LoVo (cell line): ENCODE results near the gene NR5A2.
"Not testable (repeated sequence)": the region's sequence is repeated elsewhere in the genome, so short reads cannot be mapped to it uniquely, and the experiment has no call there.

ENCODE experiments used
- DNase-seq: peaks from one replicate; pipeline ENCODE4 v3.0.0-alpha.2; 2016; ENCODE audit warnings: low spot score

The NR5A2 gene

DNA sequence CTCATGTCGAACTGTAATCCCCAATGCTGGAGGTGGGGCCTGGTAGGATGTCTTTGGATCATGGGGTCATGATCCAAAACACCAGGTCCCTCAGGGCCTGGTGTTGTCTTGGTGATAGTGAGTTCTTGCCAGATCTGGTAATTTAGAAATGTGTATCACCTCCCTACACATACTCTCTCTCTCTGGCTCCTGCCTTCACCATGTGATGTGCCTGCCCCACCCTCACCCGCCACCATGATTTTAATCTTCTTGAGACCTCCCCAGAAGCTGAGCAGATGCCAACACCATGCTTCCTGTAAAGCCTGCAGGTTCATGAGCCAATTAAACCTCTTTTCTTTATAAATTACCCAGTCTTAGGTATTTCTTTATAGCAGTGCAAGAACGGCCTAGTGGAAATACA lies 136.4 kb downstream of the NR5A2 start:
- no peak for DNase-seq

DNA sequence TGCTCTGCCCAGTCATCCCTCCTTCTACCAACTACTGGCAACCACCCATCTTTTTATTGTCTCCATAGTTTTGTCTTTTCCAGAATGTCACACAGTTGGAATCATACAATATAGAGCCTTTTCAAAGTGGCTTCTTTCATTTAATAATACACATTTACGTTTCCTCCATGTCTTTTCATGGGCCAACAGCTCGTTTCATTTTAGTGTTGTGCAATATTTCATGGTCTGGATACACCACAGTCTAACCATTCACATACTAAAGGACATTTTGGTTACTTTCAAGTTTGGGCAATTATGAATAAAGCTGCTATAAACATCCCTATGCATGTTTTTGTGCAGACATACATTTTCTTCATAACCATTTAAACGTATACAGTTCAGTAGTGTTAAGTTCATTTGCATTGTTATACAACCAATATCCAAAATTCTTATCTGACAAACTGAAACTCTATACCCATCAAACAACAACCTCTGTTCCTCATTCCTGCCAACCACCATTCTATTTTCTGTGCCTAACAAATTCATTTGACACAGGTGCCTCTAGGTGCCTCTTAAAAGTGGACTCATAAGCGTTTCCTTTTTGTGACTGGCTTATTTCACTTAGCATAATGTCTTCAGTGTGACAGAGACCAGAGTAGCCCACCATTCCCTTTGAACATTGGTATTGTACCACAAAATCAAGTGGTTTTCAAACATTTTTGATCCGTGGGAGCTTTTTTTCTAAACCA lies 138.1 kb downstream of the NR5A2 start:
- DNase-seq = no peak

DNA sequence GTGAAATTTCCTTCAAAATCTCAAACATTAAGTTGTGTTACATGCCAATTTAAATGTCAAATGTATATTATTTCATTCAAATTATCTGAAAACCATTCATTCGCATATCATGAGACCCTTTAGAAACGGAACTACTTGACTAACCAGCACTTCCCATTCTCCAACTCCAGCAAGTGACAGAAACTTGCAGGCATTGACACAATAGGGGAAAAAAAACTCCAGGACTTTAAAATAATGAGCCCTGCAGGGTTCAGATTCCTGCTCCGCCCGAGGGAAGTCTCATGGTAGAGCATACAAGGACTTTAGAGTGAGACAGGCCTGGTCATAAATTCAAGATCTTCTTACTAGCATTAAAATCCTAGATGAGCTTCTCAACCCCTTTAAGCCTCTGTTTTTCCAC lies 138.9 kb downstream of the NR5A2 start:
- DNase-seq = no peak

DNA sequence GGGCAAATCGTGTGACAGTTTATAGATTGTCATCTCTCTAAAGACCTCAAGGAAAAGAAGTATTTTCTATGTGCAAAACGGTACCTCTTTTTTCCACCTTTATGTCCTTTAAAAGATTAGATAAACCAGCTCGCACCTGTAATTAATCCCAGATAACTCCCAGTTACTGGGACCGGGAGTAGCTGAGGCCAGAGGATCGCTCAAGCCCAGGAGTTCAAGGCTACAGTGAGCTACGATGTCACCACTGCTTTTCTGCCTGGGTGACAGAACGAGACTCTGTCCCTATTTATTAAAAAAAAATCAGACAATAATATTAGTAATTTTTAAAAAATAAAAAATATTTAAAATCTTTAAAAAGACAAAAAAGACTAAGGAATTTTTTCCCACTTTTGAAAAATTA lies 141.4 kb downstream of the NR5A2 start:
- DNase-seq = no peak

DNA sequence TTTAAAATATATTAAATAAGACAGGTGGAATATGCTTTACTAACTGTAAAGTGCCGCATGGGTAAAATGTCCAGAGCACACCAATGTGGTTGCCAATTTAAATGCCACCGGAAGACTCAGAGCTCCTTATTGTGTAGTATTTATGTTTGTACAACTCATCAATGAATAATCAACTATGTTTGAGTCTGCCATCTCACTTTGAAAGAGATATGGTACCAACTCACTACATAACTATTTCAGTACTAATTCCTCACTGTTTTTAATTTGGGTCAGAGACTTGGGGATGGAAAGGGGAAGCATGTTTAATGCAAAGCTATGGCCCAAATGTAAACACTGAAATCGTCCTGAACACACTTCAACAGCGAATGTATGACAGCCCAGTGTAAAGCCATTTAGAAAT lies 144.8 kb downstream of the NR5A2 start:
- no peak for DNase-seq

DNA sequence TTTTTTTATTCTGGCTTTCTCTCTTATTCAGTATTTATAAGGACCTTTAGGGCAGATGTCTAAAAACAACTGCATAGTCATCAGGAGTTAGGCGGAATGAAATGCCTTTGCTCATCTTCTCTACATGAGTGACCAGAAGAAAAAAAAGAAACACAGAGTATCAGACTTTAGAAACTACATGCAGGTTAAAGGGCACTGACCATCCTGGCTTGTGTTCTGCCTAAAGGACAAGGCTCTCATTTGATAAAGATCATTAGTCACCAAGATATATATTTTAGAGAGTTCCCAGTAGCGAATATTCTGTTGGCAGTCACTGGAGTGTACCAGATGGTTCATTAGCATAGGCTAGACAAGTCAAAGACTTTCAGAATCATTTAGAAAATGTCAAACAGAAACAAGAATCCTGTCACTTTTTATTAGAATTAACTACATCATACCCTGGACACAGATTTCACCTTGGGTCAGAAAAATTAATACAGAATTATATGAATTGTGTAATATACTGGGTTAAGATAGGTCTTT lies 145.6 kb downstream of the NR5A2 start:
- no peak for DNase-seq

DNA sequence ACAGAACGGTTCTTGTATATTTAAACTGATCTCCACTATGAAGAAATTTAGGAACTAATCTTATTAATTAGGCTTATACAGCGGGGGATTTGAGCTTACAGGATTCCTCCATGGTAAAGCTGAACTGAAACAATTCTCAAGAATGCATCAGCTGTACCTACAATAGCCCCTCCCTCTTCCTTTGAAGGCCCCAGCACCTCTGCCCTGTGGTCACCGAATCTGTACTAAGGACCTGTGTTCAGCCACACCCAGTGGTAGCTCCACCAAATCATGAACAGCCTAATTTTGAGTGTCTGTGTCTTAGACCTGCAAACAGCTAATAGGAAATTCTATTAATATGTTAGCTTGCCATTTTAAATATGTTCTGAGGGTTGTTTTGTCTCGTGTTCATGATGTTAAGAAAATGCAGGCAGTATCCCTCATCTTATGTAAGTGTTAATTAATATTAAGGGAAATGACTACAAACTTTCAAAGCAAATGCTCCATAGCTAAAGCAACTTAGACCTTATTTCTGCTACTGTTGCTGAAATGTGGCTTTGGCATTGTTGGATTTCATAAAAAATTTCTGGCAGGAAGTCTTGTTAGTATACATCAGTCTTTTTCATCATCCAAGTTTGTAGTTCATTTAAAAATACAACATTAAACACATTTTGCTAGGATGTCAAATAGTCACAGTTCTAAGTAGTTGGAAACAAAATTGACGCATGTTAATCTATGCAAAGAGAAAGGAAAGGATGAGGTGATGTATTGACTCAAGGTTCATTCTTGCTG lies 147.2 kb downstream of the NR5A2 start:
- no peak for DNase-seq

DNA sequence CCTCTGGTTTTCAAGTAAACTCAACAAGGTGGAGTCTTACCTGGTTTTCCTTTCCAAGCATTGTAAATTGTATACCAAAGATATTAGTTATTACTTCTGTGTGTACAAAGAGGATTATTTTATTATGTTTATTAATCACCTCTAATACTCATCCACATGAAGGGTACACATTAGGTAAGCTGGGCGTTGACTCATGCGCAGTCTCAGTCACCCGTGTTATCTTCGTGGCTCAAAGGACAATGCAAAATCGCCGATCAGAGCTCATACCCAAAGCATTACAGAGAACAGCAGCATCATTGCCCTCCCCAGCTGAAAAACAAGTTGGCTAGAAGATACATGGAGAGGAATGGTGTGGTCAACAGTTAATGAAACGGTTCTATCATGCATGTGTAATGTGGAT lies 148.7 kb downstream of the NR5A2 start:
- no peak for DNase-seq

DNA sequence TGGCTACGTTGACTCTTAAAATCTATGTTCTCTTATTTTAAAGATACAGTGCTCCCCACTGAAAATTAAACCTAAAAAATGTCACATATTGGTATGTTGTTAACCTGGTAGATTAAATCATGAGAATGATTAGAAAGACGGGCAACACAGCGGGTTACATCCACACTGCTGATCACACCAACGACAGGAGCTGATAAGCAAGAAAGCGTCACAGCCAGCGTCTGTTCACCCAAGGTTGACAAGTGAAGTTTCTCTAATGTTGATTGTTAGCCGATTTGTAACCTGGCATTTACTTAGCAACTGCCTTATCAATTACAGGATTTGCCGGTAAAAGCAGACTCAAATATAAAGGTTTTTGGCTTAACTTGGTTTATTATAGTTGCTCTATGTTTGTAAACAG lies 149.3 kb downstream of the NR5A2 start:
- no peak for DNase-seq

DNA sequence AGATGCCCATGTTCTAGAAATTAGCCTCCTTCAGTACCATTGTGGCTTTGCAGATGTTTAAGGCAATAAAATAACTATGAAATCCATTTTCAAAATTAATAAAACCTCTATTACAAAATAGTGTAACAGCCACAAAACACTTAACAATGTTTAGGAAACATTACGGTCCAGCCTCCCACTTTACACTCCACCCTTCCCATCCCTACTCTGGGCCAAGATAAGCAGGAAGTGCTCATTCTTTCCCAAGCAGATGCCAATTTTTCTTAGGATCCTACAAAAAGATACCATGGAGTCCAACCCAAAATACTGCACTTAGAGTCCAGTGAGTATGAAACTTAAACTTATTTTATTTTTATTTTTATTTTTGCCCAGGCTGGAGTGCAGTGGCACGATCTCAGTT lies 150.8 kb downstream of the NR5A2 start:
- no peak for DNase-seq

DNA sequence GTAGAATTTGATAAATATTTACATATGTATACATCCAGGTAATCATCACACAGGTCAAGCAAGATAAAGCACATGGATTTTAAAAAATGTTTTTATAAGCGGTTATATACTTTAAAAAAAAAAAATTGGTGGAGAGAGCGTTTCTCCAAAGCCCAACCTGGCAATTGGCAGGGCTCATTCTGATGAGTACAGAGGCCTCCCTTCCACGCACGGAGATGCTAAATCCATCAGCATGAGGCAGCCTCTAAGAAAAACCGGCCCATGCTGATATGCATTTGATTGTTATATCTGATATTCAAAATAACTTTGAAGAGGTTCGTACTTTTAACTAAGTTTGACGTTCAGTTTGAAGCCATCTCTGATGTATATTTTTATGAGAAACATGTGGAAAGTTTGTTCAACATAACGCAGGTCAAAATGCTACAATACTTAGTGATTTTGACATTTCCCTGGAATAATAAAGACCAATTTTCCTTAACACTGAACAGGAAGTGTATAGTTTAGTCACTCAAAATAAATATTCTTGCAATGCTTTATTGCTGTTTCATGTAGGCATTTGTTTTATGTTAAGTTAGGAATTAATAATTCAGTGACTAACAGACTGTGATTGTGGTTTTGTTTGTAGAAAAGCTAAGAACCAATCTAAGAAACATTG lies 151.7 kb downstream of the NR5A2 start:
- DNase-seq = no peak

DNA sequence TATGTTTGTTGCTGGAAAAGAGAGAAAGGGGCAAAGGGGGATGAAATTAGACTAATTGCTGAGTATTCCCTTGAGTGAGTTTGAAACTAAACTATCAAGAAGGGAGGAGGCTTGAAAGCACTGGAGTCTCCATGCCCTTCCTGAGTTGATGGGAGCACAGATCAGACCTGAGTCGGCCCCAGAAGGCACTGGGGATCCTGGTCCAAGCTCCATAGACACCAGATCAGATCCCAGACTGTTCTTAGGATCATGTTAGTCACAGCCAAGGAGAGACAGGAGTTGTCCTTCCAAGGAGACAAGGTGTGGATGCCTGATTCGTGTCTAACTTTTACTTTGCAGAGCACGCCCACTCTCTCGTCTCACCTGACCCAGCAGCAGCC lies 152.3 kb downstream of the NR5A2 start:
- DNase-seq = no peak

DNA sequence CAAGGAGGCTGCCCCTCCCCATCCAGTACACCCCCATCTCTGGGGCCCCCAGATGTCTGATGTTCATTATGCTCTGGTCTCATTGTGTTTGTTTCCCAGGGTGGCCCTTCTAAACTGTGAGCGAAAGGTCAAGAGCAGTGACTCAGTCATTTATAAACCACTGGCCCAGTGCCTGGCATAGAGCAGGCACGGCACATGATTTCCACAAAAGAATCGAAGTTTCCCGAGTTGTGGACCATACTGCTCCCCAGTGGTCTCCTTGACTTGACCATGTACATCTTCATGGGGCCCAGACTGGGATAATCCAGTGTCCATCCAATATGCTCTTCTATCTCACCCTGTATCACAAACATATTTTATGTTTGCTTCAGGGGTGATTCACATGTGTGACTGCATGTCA lies 153.3 kb downstream of the NR5A2 start:
- DNase-seq = peak; percentile 30

DNA sequence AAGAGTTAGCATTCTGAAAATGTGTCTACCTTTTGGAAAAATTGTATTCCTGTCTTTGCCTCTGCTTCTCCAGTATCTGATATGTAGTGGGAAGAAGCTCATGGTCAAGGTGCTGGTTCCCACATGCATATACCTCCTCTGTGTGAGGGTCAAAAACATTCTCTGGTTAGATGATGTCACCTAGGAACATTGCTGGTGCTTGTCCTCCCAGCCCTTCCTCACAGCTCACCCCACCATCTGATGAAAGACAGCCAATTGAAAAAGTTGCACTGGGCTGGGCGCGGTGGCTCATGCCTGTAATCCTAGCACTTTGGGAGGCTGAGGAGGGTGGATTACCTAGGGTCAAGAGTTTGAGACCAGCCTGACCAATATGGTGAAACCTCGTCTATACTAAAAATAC lies 154.4 kb downstream of the NR5A2 start:
- DNase-seq = no peak

DNA sequence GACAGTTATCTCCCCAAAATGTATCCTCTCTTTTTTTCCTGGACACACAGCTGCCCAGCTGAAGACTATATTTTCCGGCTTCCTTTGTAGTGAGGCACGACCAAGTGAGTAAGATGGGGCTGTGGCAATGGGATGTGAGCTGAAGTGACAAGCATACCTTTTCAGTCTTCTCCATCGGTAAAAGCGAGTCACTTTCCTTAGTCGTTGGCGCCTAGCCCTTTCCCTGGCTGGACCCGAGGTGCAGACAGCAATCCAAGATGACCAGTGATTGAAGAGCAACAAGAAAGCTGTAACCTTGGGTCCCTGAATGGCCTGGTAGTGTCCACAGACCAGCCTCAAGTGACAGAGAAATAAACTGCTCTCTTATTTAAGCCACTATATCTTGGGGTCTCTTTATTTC lies 155.2 kb downstream of the NR5A2 start:
- no peak for DNase-seq

DNA sequence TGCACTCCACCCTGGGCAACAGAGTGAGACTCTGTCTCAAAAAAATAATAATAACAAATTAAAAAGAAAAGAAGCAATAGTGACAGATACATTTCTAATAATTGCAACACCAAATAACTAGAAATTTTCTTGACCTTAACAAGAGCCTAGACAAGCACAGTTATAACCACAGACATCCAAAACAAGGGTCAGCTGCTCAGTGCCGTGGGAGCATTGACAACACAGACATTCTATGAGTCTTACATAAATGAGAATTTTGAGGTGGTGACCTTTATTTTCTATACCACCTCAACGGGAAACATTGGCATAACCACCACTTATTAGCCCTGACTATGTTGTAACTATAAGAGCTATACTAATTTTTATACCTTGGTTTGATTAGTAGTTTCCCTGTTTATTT lies 156.1 kb downstream of the NR5A2 start:
- no peak for DNase-seq

DNA sequence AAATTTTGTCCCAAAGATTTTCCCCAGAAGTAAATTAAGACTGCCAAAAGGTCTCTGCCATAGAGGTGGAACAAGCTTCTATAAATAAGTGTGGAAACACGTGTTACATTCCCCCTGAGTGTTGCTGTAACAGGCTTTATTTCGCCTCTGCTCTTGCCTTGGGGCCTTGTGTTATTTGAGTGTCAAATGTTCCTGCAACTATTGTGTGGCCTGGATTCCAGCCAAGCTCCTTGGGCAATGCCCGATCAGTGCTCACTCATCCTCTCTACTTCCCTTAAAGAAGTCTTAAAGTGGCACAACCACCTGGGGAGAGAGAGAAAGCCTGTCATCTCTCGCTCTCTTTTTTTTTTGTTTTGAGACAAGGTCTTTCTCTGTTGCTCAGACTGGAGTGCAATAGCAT lies 156.7 kb downstream of the NR5A2 start:
- DNase-seq = peak; percentile 76

DNA sequence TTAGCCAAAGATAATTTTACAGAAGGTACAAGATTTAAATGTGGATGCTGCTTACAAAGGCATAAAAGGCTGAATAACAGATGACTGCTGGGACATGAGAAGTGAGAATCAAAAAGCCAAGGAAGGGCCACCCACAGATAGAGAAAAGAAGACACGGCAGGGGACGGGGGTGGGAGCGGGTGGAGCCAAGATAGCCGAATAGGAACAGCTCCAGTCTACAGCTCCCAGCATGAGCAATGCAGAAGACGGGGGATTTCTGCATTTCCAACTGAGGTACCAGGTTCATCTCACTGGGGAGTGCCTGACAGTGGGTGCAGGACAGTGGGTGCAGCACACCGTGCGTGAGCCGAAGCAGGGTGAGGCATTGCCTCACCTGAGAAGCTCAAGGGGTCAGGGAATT lies 157.7 kb downstream of the NR5A2 start:
- not testable (repeated sequence) for DNase-seq

DNA sequence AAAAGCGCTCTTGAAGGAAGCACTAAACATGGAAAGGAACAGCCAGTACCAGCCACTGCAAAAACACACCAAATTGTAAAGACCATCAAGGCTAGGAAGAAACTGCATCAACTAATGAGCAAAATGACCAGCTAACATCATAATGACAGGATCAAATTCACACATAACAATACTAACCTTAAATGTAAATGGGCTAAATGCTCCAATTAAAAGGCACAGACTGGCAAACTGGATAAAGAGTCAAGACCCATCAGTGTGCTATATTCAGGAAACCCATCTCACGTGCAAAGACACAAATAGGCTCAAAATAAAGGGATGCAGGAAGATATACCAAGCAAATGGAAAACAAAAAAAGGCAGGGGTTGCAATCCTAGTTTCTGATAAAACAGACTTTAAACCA lies 159.8 kb downstream of the NR5A2 start:
- not testable (repeated sequence) for DNase-seq

DNA sequence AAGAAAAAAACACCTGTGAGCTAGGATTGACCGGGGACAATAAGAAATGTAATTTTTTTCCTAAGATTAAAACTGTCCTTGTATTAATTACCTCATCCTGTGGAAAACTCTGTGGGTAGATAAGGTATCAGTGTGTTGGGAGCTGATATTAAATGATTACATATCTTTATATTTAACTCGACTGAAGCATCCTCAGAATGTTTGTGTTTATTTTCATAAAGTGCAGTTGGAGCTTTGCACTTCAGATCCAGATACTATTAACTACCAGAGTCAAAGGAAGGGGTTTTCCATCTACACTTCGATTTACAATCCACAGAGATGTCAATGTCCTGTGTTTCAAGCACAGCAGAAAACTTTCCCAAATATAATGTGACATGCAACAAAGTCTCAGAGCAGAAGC lies 164.5 kb downstream of the NR5A2 start:
- no peak for DNase-seq

DNA sequence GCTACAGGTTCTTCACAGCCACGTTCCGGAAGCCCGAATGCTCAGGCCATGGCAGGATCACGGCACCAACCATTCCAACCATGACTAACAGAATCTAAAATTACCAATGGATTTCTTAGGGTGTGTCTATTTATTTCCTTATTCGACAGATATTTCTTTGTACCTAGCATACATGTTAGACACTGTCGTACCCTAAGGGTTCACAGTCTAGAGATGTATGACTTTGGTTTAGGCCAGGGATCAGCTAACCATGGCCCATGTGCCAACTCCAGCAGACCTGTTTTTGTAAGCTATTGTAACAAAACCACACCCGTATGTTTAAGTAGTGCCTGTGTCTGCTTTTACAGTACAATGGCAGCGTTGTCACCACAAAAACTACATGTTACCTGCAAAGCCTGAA lies 167.0 kb downstream of the NR5A2 start:
- DNase-seq = no peak

DNA sequence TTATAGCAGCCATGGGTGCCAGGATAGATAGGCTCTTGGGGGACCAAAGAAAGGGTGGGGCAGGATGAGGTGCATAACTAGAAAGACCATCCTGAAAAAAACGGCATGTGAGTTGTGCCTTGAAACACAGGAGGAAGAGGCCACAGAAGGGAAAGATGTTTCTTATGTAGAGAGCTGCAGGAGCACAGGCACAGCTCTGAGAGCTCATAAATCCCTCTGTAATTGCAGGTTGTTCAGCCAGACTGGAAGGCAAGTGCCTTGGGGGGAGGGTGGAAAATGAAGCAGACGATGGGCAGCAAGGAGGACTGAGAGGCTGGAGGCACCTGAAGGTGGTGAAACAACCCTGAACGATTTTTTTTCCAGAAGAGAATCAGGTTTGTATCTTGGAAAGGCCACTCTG lies 170.7 kb downstream of the NR5A2 start:
- no peak for DNase-seq
